ENCODE results near the gene TAS2R38. TPM values are rescaled to one million over a fixed set of nuclear protein-coding genes. Genes with fewer than 3 reads are reported as not detected.

TAS2R38 gene
- total RNA-seq, 1 donor from 2014 or later: not detected

DNA sequence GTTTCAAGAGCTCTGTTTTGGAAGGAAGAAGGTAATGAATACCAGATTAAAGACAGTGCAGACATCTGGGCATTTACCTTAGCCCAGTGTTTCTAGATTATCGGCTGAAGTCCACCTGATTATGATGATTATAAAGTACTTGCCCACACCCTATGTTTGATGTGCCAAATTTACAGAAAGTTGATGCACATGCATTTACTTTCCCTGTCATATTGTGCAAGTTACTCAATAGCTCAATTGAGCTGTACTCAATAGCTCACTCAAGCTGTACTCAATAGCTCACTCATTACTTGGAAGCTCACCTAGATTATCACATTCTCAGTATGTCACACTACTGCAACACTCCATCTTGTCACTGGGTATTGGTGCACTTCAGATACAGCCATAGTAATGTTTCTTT lies 35.6 kb upstream of the TAS2R38 start:
- no peaks in the 10 kb centered on the region for H3K36me3 ChIP-seq
- no peaks in the 10 kb centered on the region for H3K27me3 ChIP-seq
- H3K27ac ChIP-seq: no peak overlapping the region
- no peaks in the 10 kb centered on the region for H3K9me3 ChIP-seq
- no peak for DNase-seq (ENCODE audit: low spot score in 2 of 2)
- intact Hi-C loops (cut with DNase I): no loop called here
- H3K4me1 ChIP-seq: no peaks in the 10 kb centered on the region
- TF ChIP-seq, protein P1, sequence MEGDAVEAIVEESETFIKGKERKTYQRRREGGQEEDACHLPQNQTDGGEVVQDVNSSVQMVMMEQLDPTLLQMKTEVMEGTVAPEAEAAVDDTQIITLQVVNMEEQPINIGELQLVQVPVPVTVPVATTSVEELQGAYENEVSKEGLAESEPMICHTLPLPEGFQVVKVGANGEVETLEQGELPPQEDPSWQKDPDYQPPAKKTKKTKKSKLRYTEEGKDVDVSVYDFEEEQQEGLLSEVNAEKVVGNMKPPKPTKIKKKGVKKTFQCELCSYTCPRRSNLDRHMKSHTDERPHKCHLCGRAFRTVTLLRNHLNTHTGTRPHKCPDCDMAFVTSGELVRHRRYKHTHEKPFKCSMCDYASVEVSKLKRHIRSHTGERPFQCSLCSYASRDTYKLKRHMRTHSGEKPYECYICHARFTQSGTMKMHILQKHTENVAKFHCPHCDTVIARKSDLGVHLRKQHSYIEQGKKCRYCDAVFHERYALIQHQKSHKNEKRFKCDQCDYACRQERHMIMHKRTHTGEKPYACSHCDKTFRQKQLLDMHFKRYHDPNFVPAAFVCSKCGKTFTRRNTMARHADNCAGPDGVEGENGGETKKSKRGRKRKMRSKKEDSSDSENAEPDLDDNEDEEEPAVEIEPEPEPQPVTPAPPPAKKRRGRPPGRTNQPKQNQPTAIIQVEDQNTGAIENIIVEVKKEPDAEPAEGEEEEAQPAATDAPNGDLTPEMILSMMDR (IDR thresholded peaks at IDR 0.05): no peak
- no peak overlapping the region for H3K4me3 ChIP-seq

DNA sequence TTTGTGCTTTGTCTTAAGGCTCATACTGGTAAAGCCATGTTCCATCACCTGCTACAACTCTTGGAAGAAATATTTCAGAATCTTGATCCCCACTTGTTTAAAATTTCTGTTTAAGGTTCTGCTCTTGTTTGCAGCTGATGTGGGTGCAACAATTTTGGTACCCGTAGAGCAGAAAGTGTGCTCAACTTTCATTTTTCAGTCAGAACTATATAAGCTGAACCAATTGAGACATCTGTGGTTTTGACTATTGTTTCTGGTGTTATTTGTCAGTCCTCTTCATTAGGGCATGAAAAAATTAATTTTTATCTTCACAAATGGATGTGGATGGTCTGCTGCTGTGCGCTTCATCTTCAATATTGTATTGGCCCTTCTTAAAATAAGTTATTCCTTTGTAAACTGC lies 33.0 kb upstream of the TAS2R38 start:
- Histone ChIP-seq H3K4me3 (no peak overlapping the region), H3K36me3 (no peaks in the 10 kb centered on the region), H3K27me3 (no peaks in the 10 kb centered on the region), H3K9me3 (no peaks in the 10 kb centered on the region), H3K27ac (no peak overlapping the region), H3K4me1 (no peaks in the 10 kb centered on the region)
- intact Hi-C loops (cut with DNase I): no loop called here
- TF ChIP-seq, protein P1 (IDR thresholded peaks at IDR 0.05): no peak
- no peak for DNase-seq (ENCODE audit: low spot score in 2 of 2)

- no peak overlapping the region for H3K4me3 ChIP-seq
- no peak for DNase-seq (ENCODE audit: low spot score in 2 of 2)
- H3K4me1 ChIP-seq: no peaks in the 10 kb centered on the region
- no peak overlapping the region for H3K27ac ChIP-seq
- no peaks in the 10 kb centered on the region for H3K36me3 ChIP-seq
- no peaks in the 10 kb centered on the region for H3K27me3 ChIP-seq
- TF ChIP-seq, protein P1 (IDR thresholded peaks at IDR 0.05): no peak
- intact Hi-C loops (cut with DNase I): no loop called here
- no peaks in the 10 kb centered on the region for H3K9me3 ChIP-seq
These were observed 28.6 kb upstream of the TAS2R38 start for GRCh38 chr7:142002179-142002578.

DNA sequence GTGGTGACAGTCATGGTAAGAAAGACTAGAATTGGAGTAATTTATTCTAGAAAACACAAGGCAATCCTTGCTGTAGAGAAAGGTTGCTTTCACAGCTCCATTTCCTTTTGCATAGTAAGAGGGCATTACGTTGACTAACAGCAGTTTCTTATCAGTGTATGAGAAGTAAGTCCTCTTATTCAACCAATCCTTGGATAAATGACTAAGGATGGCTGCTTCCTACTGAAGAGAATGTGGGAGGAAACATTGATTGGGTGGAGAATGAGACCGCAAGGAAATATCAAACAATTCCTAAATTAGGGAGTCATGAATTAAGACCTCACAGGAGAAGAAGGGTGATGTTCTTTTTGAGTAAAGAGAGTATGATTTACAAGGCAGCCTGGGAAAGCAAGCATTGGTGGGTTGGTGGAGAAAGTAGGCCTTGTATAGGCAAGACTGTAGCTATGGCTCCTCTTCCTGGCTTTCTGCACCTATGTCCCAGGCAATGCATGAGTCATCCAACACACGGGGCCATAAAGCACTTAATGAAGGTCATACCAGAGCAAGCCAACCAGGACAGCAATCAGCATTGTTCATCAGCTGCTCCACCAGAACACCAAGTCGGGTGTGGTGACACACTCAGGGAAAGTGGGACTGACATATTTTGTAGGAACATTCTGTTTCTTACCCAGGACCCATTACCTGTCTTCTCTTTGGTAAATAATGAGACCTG lies 27.7 kb upstream of the TAS2R38 start:
- H3K27me3 ChIP-seq: no peaks in the 10 kb centered on the region
- DNase-seq (ENCODE audit: low spot score in 2 of 2): no peak
- TF ChIP-seq, protein P1 (IDR thresholded peaks at IDR 0.05): no peak
- H3K27ac ChIP-seq: no peak overlapping the region
- no peak overlapping the region for H3K4me3 ChIP-seq
- H3K36me3 ChIP-seq: no peaks in the 10 kb centered on the region
- no peaks in the 10 kb centered on the region for H3K4me1 ChIP-seq
- intact Hi-C loops (cut with DNase I): no loop called here
- no peaks in the 10 kb centered on the region for H3K9me3 ChIP-seq

GRCh38 chr7:142000244-142000643 lies 26.7 kb upstream of the TAS2R38 start:
- H3K27ac ChIP-seq: no peak overlapping the region
- DNase-seq (ENCODE audit: low spot score in 2 of 2): no peak
- no peaks in the 10 kb centered on the region for H3K4me1 ChIP-seq
- no peaks in the 10 kb centered on the region for H3K9me3 ChIP-seq
- no peaks in the 10 kb centered on the region for H3K27me3 ChIP-seq
- intact Hi-C loops (cut with DNase I): no loop called here
- H3K36me3 ChIP-seq: no peaks in the 10 kb centered on the region
- no peak overlapping the region for H3K4me3 ChIP-seq
- TF ChIP-seq, protein P1 (IDR thresholded peaks at IDR 0.05): no peak

All from ascending aorta (tissue), 2 donors.